Thoracic aorta endothelial cell (primary cell): ENCODE measurements around the gene CARD19. TPM values are rescaled to one million over a fixed set of nuclear protein-coding genes. Genes with fewer than 3 reads are reported as not detected.

Source experiments
- total RNA-seq: library from RNA; depleted of rRNA; stranded (reverse); fragments of >200 nt; gene quantifications from 2 replicates; pipeline ENCODE4 v1.2.3, GENCODE V29; 2012

The CARD19 gene, protein sequence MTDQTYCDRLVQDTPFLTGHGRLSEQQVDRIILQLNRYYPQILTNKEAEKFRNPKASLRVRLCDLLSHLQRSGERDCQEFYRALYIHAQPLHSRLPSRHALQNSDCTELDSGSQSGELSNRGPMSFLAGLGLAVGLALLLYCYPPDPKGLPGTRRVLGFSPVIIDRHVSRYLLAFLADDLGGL
- total RNA-seq, result 52.3 and 68.4 TPM in 2 replicates

DNA sequence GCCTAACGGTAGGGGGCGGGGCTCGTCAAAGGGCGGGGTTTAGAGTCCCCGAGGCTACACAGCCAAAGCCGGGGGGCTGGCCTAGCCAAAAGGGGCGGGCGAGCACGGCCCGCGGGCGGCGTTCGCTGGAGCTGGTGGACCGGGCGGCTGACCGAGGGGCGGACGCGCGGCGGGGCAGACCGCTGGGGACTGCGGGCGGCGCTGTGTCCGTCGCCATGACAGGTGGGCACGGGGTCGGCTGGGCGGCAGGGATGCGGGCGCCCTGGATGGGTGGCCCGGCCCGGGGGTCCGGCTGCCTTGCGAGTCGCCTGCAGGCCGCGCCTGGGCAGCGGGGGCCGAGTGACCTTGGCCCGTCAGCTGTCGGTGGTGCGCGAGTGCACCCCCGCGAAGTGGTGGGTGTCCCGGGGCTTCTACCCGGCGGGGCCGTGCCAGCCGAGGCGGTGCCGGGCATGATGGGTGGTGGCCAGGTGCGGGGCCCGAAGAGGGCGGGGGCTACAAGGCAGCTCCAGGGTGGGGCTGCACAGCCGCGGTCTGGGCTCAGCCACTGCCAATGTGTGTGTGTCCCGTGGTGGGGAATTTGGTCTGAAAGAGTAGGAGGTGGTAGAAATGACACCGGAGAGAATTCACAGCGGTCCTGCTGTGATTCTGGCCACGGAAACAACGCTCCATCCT, at the start of gene CARD19:
TSS of gene CARD19 (plus strand) at position 87 of the 672 bp plus-strand sequence. CDS start at position 216, 129 bp downstream.

DNA sequence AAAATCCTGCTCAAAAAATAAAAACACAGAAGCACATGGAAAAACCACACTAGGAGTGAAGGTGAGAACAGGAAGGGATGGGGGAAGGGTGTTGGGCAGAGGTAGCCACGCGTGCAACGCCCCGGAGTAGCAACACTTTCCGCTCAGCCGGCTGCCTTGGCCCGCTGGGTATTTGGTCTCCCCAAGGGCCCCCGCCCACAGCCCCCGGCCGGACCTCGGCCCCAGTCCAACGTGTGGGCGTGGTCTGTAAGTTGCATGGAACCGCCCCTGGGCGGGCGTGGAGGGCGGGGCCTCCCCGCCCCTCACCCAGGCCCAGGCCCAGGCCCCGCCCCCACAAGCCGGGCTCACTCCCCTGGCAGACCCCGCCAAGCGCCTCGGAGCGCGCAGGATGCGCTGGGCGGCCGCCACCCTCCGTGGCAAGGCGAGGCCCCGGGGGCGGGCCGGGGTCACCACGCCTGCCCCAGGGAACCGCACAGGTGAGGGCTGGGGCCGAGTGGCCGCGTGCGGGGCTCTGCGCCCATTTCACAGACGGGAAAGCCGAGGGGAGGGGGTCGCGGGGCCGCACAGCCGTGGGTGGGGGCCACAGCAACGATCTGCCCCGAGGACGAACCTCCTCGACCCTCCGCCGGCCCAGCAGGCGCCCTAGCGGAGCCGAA, 37.5 kb upstream of the CARD19 start, which contains the start of gene SUSD3:
TSS of gene SUSD3 (plus strand) at position 347 of the 656 bp plus-strand sequence. CDS start at position 389, 42 bp downstream.

DNA sequence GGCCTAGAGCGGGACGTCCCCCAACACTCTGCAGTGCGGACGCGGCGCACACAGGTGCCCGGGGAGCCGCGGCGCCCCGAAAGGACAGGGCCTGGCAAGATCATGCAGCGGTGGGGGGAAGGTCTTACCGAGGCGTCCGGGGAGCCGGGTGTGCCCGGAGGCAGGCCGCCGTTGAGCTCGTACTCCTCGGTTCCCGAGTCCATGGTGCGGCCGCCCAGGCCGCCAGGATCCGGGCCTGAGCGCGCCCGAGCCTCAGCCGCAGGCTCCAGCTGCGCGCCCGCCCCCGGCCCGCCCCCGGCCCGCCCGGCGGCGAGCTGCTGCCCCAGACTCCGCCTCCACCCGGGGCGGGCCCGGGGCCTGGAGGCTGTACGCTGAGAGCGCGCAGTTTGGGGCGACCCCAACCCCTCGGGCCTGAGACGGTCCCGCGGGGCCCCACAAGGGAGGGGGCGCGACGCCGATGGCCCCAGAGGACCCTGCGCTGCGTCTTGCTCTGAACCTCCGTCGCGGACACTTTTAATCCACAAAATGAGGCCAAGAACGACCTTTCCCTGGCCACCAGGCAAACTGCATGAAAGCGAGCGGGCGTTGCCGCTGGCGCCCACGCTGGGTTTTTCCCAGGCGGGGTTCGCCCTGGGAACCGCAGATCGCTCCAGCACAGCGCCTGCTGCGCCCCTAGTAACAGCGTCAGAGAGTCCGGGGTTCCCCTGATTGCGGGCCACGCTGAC, 38.2 kb downstream of the CARD19 start, which contains the start of gene NINJ1:
TSS of gene NINJ1 (minus strand) at position 237 of the 725 bp plus-strand sequence. CDS start at position 203, 34 bp downstream.

Other genes starting within 250 kb of the CARD19 start
- gene ZNF484, start 218.2 kb upstream of the CARD19 start, total RNA-seq, result 15.0 and 15.9 TPM in 2 replicates
- not detected in 2 replicates for gene FGD3, start 148.7 kb upstream of the CARD19 start, total RNA-seq
- gene SUSD3, start 37.5 kb upstream of the CARD19 start, total RNA-seq, result 0.13 and 0.22 TPM in 2 replicates
- 19.7 and 35.0 TPM in 2 replicates for gene NINJ1, start 38.0 kb downstream of the CARD19 start, total RNA-seq
- under 0.01 and 0.07 TPM in 2 replicates for gene WNK2, start 87.9 kb downstream of the CARD19 start, total RNA-seq